Bronchial epithelial cell (primary cell): ENCODE data around the gene SUGCT. TPM values are rescaled to one million over a fixed set of nuclear protein-coding genes. Genes with fewer than 3 reads are reported as not detected.

ENCODE experiments used
- DNase-seq: peaks from one replicate; pipeline ENCODE4 v3.0.0-alpha.2; 2010; ENCODE audit warnings: low read depth
- FAIRE-seq: peaks from 2 replicates; lab custom pipeline; 2011; peaks lifted over from hg19 to GRCh38; lab: Jason Lieb, UNC
- H3K27me3 ChIP-seq: 2 replicates; pipeline ENCODE4 v1.5.1; 2011; ENCODE audit warnings: low read length; ENCODE audit not compliant: control insufficient read depth, insufficient read depth
- H3K36me3 ChIP-seq: 2 replicates; pipeline ENCODE4 v1.5.1; 2011; ENCODE audit warnings: low read length; ENCODE audit not compliant: control insufficient read depth, insufficient read depth
- H3K4me3 ChIP-seq: 2 replicates; pipeline ENCODE4 v1.5.1; 2011; ENCODE audit warnings: mild to moderate bottlenecking, low read depth, low read length, control low read depth
- total RNA-seq: library from RNA; depleted of rRNA; stranded (reverse); fragments of >200 nt; gene quantifications from 2 replicates; pipeline ENCODE4 v1.2.1, GENCODE V29; 2014
- TF ChIP-seq, protein P1 (sequence below): IDR thresholded peaks from 2 replicates; pipeline ENCODE4 v1.5.1; 2011; ENCODE audit warnings: mild to moderate bottlenecking, moderate library complexity, low read length, control low read depth, inconsistent platforms; ENCODE audit not compliant: insufficient read depth, severe bottlenecking

SUGCT gene
- total RNA-seq, 1 donor from 2014 or later, result 7.4 TPM

DNA sequence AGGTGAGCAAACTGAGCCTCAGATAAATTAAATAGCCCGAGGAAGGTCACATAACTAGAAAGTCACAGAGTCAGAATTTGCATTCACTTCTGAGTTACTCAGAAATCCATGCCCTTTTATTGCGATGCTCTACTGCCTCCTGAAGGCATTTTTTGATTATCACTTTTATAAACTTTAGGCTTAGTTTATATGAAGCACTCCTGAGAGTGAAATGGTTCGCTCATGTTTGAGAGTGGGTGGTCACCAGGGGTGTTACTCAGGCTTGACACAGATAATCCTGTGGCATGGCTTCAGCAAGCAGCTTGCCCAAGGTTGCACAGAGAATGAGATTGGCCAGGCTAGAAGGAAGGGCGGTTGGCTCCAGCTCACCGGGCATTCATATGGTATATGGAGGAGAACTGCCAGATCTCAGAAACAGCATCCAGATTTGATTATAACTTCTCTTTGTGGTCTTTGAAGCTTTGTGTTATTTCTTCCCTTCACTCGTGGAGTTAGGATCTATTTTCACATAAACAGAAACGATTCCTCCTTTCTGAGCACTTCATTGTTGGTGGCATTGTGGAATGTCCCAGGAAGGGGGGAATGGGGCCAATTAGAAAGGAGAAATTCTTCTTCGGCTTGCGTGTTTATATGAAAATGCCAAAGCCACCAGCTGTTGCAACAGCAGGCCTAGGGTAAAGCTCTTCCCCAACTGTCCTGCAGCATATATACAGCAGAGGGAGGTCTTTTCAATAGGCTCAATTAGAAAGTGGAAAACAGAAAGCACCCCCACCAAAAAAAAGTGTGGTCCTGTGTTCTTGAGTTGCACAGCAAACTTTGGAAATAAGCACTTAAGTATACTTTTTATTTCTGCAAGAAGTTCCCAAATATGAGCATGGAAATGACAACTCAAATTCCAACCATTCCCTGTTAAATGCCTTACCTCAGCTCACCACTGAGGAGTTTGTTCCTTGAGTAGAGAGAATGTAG is 628.8 kb downstream of the SUGCT start:
- Histone ChIP-seq H3K4me3 (no peak overlapping the region), H3K36me3 (no peaks in the 10 kb centered on the region), H3K27me3 (no peaks in the 10 kb centered on the region)
- no peak for DNase-seq
- TF ChIP-seq, protein P1, sequence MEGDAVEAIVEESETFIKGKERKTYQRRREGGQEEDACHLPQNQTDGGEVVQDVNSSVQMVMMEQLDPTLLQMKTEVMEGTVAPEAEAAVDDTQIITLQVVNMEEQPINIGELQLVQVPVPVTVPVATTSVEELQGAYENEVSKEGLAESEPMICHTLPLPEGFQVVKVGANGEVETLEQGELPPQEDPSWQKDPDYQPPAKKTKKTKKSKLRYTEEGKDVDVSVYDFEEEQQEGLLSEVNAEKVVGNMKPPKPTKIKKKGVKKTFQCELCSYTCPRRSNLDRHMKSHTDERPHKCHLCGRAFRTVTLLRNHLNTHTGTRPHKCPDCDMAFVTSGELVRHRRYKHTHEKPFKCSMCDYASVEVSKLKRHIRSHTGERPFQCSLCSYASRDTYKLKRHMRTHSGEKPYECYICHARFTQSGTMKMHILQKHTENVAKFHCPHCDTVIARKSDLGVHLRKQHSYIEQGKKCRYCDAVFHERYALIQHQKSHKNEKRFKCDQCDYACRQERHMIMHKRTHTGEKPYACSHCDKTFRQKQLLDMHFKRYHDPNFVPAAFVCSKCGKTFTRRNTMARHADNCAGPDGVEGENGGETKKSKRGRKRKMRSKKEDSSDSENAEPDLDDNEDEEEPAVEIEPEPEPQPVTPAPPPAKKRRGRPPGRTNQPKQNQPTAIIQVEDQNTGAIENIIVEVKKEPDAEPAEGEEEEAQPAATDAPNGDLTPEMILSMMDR, result no peak
- FAIRE-seq, result no peak

- TF ChIP-seq, protein P1, result no peak
- no peak for FAIRE-seq
- H3K36me3 ChIP-seq, result no peaks in the 10 kb centered on the region
- no peak for DNase-seq
- H3K4me3 ChIP-seq, result no peak overlapping the region
- H3K27me3 ChIP-seq, result no peaks in the 10 kb centered on the region
Observed at GRCh38 chr7:40765639-40766038, 630.8 kb downstream of the SUGCT start.

DNA sequence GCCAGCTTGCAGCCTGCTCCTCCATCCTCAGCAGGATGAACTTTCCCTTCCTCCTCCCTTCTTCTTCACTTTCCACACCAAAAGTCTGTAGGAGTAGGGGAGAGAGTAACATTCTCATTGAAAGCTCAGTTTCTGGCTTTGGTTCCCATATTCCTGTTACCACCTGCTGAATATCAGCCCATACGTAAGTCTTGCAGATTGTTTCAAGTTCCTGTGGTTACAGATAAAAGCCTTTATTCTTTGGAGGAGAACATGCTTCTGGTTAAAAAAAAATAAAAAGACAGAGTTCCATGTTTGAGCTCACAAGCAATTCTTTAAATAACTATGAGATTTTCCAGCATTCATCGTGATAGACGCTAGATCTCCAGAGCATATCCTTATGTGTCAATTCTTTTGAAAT is 637.3 kb downstream of the SUGCT start:
- FAIRE-seq (no peak), DNase-seq (no peak)
- TF ChIP-seq, protein P1, result no peak
- no peak overlapping the region for H3K4me3 ChIP-seq
- no peaks in the 10 kb centered on the region for H3K27me3 ChIP-seq
- no peaks in the 10 kb centered on the region for H3K36me3 ChIP-seq

GRCh38 chr7:40773656-40774055 is 638.9 kb downstream of the SUGCT start:
- TF ChIP-seq, protein P1, result no peak
- FAIRE-seq (no peak), DNase-seq (no peak)
- no peaks in the 10 kb centered on the region for H3K27me3 ChIP-seq
- no peak overlapping the region for H3K4me3 ChIP-seq
- no peaks in the 10 kb centered on the region for H3K36me3 ChIP-seq

DNA sequence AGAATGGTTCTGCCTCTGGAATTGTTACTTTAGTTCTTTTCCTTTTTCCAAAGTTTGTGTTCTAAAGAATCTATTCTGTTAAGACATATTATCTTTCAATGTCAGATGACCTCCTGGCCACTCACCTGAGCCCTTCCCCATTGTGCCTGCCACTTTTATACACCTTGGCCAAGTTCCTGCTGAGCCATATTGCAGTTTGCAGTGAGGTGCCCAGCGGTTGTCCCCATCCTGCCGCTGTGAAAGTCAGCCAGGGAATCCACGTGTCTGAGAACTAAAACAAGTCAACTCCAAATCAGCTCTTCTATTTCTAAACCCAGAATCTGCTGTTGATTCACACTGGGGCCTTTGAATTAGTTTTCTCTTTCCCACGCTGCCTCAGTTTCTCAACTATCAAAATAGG is 641.1 kb downstream of the SUGCT start:
- DNase-seq (no peak), FAIRE-seq (no peak)
- H3K27me3 ChIP-seq, result no peaks in the 10 kb centered on the region
- H3K4me3 ChIP-seq, result no peak overlapping the region
- TF ChIP-seq, protein P1, result no peak
- no peaks in the 10 kb centered on the region for H3K36me3 ChIP-seq
